Glutamatergic neuron (in vitro differentiated cells): ENCODE results near the gene TRABD. TPM values are rescaled to one million over a fixed set of nuclear protein-coding genes. Genes with fewer than 3 reads are reported as not detected.

Experiments used
- DNase-seq: peaks from one replicate; pipeline ENCODE4 v3.0.0; 2022
- H3K27ac Mint-ChIP-seq: one replicate; pipeline ENCODE4 v1.8.0; 2020; ENCODE audit warnings: mild to moderate bottlenecking, mixed read lengths, inconsistent platforms; ENCODE audit not compliant: unreplicated experiment
- H3K27me3 Mint-ChIP-seq: one replicate; pipeline ENCODE4 v1.8.0; 2020; ENCODE audit warnings: mild to moderate bottlenecking, moderate library complexity, mixed read lengths, inconsistent platforms; ENCODE audit not compliant: unreplicated experiment
- H3K36me3 Mint-ChIP-seq: one replicate; pipeline ENCODE4 v1.8.0; 2020; ENCODE audit warnings: mild to moderate bottlenecking, mixed read lengths, inconsistent platforms; ENCODE audit not compliant: unreplicated experiment
- H3K4me1 Mint-ChIP-seq: one replicate; pipeline ENCODE4 v1.8.0; 2020; ENCODE audit warnings: mild to moderate bottlenecking, low read depth, mixed read lengths, inconsistent platforms; ENCODE audit not compliant: unreplicated experiment
- H3K4me3 Mint-ChIP-seq: one replicate; pipeline ENCODE4 v1.8.0; 2020; ENCODE audit warnings: mild to moderate bottlenecking, mixed read lengths, inconsistent platforms; ENCODE audit not compliant: unreplicated experiment
- H3K9me3 Mint-ChIP-seq: one replicate; pipeline ENCODE4 v1.8.0; 2020; ENCODE audit warnings: mild to moderate bottlenecking, moderate library complexity, mixed read lengths, inconsistent platforms; ENCODE audit not compliant: unreplicated experiment
- total RNA-seq: library from RNA; stranded (reverse); fragmentation: NEBNext Ultra II Directional; extraction: Animal tissue kit (Norgen Biotek cat#: 25700); gene quantifications from one replicate; pipeline ENCODE4 v1.2.1, GENCODE V29; 2021; ENCODE audit not compliant: unreplicated experiment
- TF ChIP-seq, protein P1 (sequence below): fragments of 200-600 bp; sonication (generic); IDR thresholded peaks from one replicate; pipeline ENCODE4 v1.5.0; 2021; ENCODE audit not compliant: partially characterized antibody, unreplicated experiment

TRABD gene
- total RNA-seq, 1 donor from 2014 or later, result 31.3 TPM

DNA sequence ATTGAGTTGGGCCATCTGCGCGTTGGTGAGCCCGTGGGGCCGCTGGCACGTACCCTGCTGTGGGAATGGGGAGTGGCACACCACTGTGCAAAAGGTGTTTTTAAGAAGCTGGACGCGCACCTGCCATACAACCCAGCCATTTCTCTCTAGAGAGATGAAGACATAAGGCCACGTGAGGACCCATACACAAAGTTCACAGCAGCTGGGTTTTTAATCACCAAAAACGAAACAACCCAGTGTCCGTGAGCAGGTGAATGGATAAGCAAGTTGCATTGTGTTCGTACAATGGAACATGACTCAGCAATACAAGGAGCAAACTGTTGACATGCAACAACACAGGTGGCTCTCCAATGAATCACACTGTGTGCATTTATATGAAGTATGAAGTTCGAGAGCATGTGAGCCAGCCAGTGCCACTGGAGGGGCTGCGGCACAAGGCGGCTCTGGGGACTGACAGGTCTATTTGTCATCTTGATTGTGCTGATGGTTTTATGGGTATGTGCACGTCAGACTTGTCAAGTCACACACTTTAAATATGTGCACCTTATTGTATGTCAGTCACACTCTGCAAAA lies 45.8 kb upstream of the TRABD start:
- Mint-ChIP-seq H3K9me3 (no peaks in the 10 kb centered on the region), H3K27me3 (no peaks in the 10 kb centered on the region), H3K27ac (no peak overlapping the region)

DNA sequence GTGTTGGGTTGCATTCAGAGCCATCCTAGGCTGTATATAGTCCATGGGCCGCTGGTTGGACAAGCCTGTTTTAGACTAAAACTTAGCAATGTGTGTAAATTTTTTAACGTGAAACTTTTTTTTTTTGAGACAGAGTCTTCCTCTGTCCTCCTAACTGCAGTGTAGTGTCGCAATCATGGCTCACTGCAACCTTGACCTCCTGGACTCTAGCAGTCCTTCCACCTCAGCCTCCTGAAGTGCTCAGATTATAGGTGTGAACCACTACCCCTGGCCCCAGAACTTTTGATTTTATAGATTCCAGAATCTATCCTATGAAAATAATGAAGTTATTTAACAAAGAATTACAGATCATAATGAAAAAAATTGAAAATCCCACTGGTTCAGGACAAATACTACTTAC lies 45.1 kb upstream of the TRABD start:
- no peaks in the 10 kb centered on the region for H3K9me3 Mint-ChIP-seq
- TF ChIP-seq, protein P1, sequence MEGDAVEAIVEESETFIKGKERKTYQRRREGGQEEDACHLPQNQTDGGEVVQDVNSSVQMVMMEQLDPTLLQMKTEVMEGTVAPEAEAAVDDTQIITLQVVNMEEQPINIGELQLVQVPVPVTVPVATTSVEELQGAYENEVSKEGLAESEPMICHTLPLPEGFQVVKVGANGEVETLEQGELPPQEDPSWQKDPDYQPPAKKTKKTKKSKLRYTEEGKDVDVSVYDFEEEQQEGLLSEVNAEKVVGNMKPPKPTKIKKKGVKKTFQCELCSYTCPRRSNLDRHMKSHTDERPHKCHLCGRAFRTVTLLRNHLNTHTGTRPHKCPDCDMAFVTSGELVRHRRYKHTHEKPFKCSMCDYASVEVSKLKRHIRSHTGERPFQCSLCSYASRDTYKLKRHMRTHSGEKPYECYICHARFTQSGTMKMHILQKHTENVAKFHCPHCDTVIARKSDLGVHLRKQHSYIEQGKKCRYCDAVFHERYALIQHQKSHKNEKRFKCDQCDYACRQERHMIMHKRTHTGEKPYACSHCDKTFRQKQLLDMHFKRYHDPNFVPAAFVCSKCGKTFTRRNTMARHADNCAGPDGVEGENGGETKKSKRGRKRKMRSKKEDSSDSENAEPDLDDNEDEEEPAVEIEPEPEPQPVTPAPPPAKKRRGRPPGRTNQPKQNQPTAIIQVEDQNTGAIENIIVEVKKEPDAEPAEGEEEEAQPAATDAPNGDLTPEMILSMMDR, result no peak
- no peak overlapping the region for H3K4me3 Mint-ChIP-seq
- no peak for DNase-seq
- H3K27ac Mint-ChIP-seq, result no peak overlapping the region
- peaks cover 5% of the 10 kb centered on the region for H3K36me3 Mint-ChIP-seq
- H3K4me1 Mint-ChIP-seq, result peaks cover 4% of the 10 kb centered on the region
- peaks cover 2% of the 10 kb centered on the region for H3K27me3 Mint-ChIP-seq

More for the DNA sequence above, 45.8 kb upstream of the TRABD start:
- no peak for DNase-seq
- Mint-ChIP-seq H3K36me3 (no peaks in the 10 kb centered on the region), H3K4me3 (no peak overlapping the region), H3K4me1 (no peaks in the 10 kb centered on the region)
- TF ChIP-seq, protein P1, result no peak

DNA sequence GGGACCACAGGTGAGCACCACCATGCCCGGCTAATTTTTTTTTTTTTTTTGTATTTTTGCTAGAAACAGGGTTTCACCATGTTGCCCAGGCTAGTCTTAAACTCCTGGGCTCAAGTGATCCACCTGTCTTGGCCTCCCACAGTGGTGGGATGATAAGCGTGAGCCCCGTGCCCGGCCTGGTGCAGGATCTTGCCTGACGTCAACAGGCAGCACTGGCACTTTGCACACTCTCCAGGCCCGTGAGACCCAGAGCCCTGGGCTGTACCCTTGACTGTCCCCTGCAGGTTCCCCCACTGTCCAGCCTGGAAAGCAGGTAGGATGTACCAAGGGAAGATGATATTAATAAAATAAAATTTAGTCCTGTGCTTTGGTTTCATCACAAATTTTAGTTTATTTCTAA lies 44.3 kb upstream of the TRABD start:
- Mint-ChIP-seq H3K4me1 (peaks cover 6% of the 10 kb centered on the region), H3K36me3 (peaks cover 5% of the 10 kb centered on the region), H3K27ac (no peak overlapping the region), H3K4me3 (no peak overlapping the region), H3K9me3 (no peaks in the 10 kb centered on the region), H3K27me3 (peaks cover 2% of the 10 kb centered on the region)
- DNase-seq, result no peak
- TF ChIP-seq, protein P1, result no peak

DNA sequence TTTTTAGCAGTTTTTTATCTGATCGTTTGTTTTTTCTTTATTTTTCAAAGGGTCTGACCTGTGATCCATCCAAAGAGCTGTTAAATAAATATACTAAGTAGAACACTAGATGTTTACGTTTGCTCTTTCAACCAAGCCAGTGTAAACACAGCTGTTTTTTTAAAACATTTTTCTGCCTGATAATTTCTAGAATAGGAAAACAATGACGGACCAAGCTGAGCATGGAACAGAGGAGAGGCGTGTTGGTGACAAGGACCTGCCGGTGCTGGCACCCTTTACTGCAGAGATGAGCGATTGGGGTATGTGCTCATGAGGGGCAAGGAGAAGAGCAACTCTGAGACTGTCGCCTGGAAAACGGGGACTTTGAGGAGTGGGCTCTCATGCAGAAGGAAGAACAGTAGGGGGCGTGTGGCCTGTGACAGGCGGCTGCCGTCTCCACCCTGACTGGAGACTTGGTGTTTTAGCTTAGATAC lies 43.8 kb upstream of the TRABD start:
- TF ChIP-seq, protein P1, result peak; percentile 28
- no peak overlapping the region for H3K4me3 Mint-ChIP-seq
- no peak overlapping the region for H3K27ac Mint-ChIP-seq
- DNase-seq, result peak; percentile 49
- H3K9me3 Mint-ChIP-seq, result no peaks in the 10 kb centered on the region
- H3K36me3 Mint-ChIP-seq, result peaks cover 5% of the 10 kb centered on the region
- peaks cover 9% of the 10 kb centered on the region for H3K4me1 Mint-ChIP-seq
- H3K27me3 Mint-ChIP-seq, result peaks cover 2% of the 10 kb centered on the region

DNA sequence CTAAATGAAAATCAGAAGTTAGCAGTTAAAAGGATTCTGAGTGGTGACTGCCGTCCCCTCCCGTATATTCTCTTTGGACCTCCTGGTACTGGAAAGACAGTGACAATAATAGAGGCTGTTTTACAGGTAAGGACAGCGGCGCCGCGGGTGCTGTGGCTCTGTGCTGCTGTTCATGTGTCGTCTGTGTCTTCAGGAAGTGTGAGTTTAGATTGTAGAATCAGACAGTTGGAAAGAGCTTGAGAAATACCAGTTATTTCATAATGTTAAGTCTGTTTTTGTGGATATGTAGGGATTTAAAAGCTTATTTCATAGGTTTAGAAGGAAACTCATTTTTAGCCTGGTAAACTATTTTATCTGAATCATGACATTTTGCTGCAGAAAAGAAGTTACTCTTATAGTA lies 42.6 kb upstream of the TRABD start:
- peaks cover 2% of the 10 kb centered on the region for H3K27me3 Mint-ChIP-seq
- TF ChIP-seq, protein P1, result no peak
- H3K27ac Mint-ChIP-seq, result no peak overlapping the region
- H3K9me3 Mint-ChIP-seq, result no peaks in the 10 kb centered on the region
- H3K36me3 Mint-ChIP-seq, result peaks cover 5% of the 10 kb centered on the region
- H3K4me1 Mint-ChIP-seq, result peaks cover 9% of the 10 kb centered on the region
- DNase-seq, result no peak
- no peak overlapping the region for H3K4me3 Mint-ChIP-seq
